RKO (cell line): ENCODE data around the gene SCN1B.

Experiments
- DNase-seq: peaks from one replicate; pipeline ENCODE4 v3.0.0-alpha.2; 2016; ENCODE audit warnings: low spot score

SCN1B gene

GRCh38 chr19:35074426-35075201 is 44.3 kb downstream of the SCN1B start:
- no peak for DNase-seq

GRCh38 chr19:35075202-35076025 is 45.1 kb downstream of the SCN1B start:
- DNase-seq: no peak

- DNase-seq: no peak
These were observed 45.7 kb downstream of the SCN1B start for GRCh38 chr19:35076026-35076370.

GRCh38 chr19:35076657-35077056 is 46.4 kb downstream of the SCN1B start:
- no peak for DNase-seq

GRCh38 chr19:35077411-35078223 is 47.3 kb downstream of the SCN1B start:
- DNase-seq: no peak

- DNase-seq: no peak
These were observed 49.6 kb downstream of the SCN1B start for GRCh38 chr19:35079826-35080225.

- no peak for DNase-seq
These were observed 50.4 kb downstream of the SCN1B start for GRCh38 chr19:35080613-35081170.

GRCh38 chr19:35081201-35081600 is 50.9 kb downstream of the SCN1B start:
- DNase-seq: no peak

- no peak for DNase-seq
These were observed 53.6 kb downstream of the SCN1B start for GRCh38 chr19:35083691-35084508.

GRCh38 chr19:35084509-35084762 is 54.2 kb downstream of the SCN1B start:
- no peak for DNase-seq

- DNase-seq: no peak
These were observed 55.7 kb downstream of the SCN1B start for GRCh38 chr19:35085947-35086346.

- DNase-seq: no peak
These were observed 56.2 kb downstream of the SCN1B start for GRCh38 chr19:35086455-35086854.

GRCh38 chr19:35087393-35087792 is 57.1 kb downstream of the SCN1B start:
- no peak for DNase-seq

- peak; percentile 79 for DNase-seq
These were observed 58.1 kb downstream of the SCN1B start for GRCh38 chr19:35088131-35088913.

GRCh38 chr19:35089554-35089953 is 59.3 kb downstream of the SCN1B start:
- no peak for DNase-seq
